Activated B cell treated with CpG ODN at 0.5 μM for 24 hours (primary cell): ENCODE results near the gene VILL. TPM values are rescaled to one million over a fixed set of nuclear protein-coding genes. Genes with fewer than 3 reads are reported as not detected.
A peak's percentile ranks its signal among the peaks of the same experiment; 100 is the strongest.

Experiments used
- ATAC-seq: fragments of 200-7000 bp; cut with Tn5 transposase; one replicate; pipeline ENCODE4 v1.10.0; 2021; ENCODE audit warnings: low read depth, mild to moderate bottlenecking, moderate library complexity
- CTCF ChIA-PET: fragments of 350-600 bp; sonication (Branson Sonifier 250); formaldehyde crosslinking; loops from one replicate; lab custom pipeline; 2021; ENCODE audit warnings: antibody characterized with exemption; lab: Charles Lee
- POLR2A ChIA-PET: fragments of 350-600 bp; sonication (Branson Sonifier 250); formaldehyde crosslinking; loops from one replicate; lab custom pipeline; 2021; ENCODE audit warnings: antibody characterized with exemption; lab: Charles Lee
- DNase-seq: peaks from one replicate; pipeline ENCODE4 v3.0.0; 2022
- H3K27ac Mint-ChIP-seq: one replicate; pipeline ENCODE4 v1.8.0; 2020; ENCODE audit warnings: mixed read lengths
- H3K27me3 Mint-ChIP-seq: one replicate; pipeline ENCODE4 v1.8.0; 2021; ENCODE audit warnings: mixed read lengths
- H3K36me3 Mint-ChIP-seq: one replicate; pipeline ENCODE4 v1.8.0; 2021; ENCODE audit warnings: low read depth, mixed read lengths
- H3K4me1 Mint-ChIP-seq: one replicate; pipeline ENCODE4 v1.8.0; 2021; ENCODE audit warnings: mixed read lengths
- H3K4me3 Mint-ChIP-seq: one replicate; pipeline ENCODE4 v1.8.0; 2020; ENCODE audit warnings: mild to moderate bottlenecking, mixed read lengths
- H3K9me3 Mint-ChIP-seq: one replicate; pipeline ENCODE4 v1.8.0; 2020; ENCODE audit warnings: mixed read lengths
- CTCF ChIP-seq: fragments of 200-600 bp; IDR thresholded peaks from one replicate; pipeline ENCODE4 v1.8.0; 2022; ENCODE audit warnings: antibody characterized with exemption, mild to moderate bottlenecking
- intact Hi-C: fragments of 100-400 bp; cut with micrococcal nuclease; formaldehyde crosslinking; loops from one replicate; pipeline ENCODE4 v1.15.1; 2024
- total RNA-seq: library from RNA; stranded (reverse); gene quantifications from 2 replicates; pipeline ENCODE4 v1.2.3, GENCODE V29; 2022

Gene VILL
- total RNA-seq, 1 donor from 2014 or later, result 21.6 TPM

- ChIA-PET CTCF (interaction anchor here (1.0 to 1.9 kb wide), 7 partner anchors 14 to 142 kb away, joined by 3 to 8 read pairs (median 3); partner anchors contain the start of gene DLEC1), POLR2A (interaction anchor here (0.6 to 2.3 kb wide), 3 partner anchors 42 to 499 kb away, joined by 3 to 8 read pairs (median 5); partner anchors contain the start of genes ACAA1 and DLEC1)
- intact Hi-C loops, result no loop called here
- H3K27ac Mint-ChIP-seq, result no peak overlapping the region
- peaks cover 53% of the 10 kb centered on the region for H3K4me1 Mint-ChIP-seq
- TF ChIP-seq CTCF, result no peak
- H3K9me3 Mint-ChIP-seq, result no peaks in the 10 kb centered on the region
- peaks cover 30% of the 10 kb centered on the region for H3K36me3 Mint-ChIP-seq
- DNase-seq, result peak; percentile 14
- no peaks in the 10 kb centered on the region for H3K27me3 Mint-ChIP-seq
- ATAC-seq, result no peak
- no peak overlapping the region for H3K4me3 Mint-ChIP-seq
Observed at GRCh38 chr3:37997342-37997741, 6.8 kb downstream of the VILL start.

- no peak for DNase-seq
- Mint-ChIP-seq H3K27me3 (no peaks in the 10 kb centered on the region), H3K36me3 (peaks cover 32% of the 10 kb centered on the region), H3K27ac (peak overlapping the region; percentile 94), H3K4me3 (no peak overlapping the region), H3K9me3 (no peaks in the 10 kb centered on the region), H3K4me1 (peaks cover 52% of the 10 kb centered on the region)
- POLR2A ChIA-PET, result interaction anchor here (0.6 to 2.3 kb wide), 2 partner anchors 41 to 499 kb away, joined by 3 to 8 read pairs; partner anchors contain the start of gene DLEC1
- intact Hi-C loops, result no loop called here
- ATAC-seq, result no peak
- no peak for TF ChIP-seq CTCF
- CTCF ChIA-PET, result interaction anchor here (1.4 to 1.9 kb wide), 4 partner anchors 14 to 42 kb away, joined by 3 to 8 read pairs (median 4); partner anchors contain the start of gene DLEC1
Observed at GRCh38 chr3:37997791-37998370, 7.3 kb downstream of the VILL start.

GRCh38 chr3:37999836-38000235 lies 9.2 kb downstream of the VILL start:
- Mint-ChIP-seq H3K27ac (no peak overlapping the region), H3K9me3 (no peaks in the 10 kb centered on the region), H3K27me3 (no peaks in the 10 kb centered on the region), H3K36me3 (peaks cover 34% of the 10 kb centered on the region), H3K4me1 (peaks cover 37% of the 10 kb centered on the region), H3K4me3 (no peak overlapping the region)
- POLR2A ChIA-PET, result no interaction called here
- no peak for TF ChIP-seq CTCF
- DNase-seq, result peak; percentile 13
- ATAC-seq, result no peak
- CTCF ChIA-PET, result no interaction called here
- intact Hi-C loops, result no loop called here

GRCh38 chr3:38000242-38000916 lies 9.8 kb downstream of the VILL start:
- Mint-ChIP-seq H3K27ac (no peak overlapping the region), H3K4me3 (no peak overlapping the region), H3K27me3 (no peaks in the 10 kb centered on the region), H3K4me1 (peaks cover 31% of the 10 kb centered on the region), H3K36me3 (peaks cover 38% of the 10 kb centered on the region), H3K9me3 (no peaks in the 10 kb centered on the region)
- no peak for TF ChIP-seq CTCF
- POLR2A ChIA-PET, result no interaction called here
- CTCF ChIA-PET, result interaction anchor here (1.0 to 4.0 kb wide), 3 partner anchors 26 to 39 kb away, joined by 3 to 25 read pairs (median 3); partner anchors contain the start of gene DLEC1
- no peak for ATAC-seq
- DNase-seq, result no peak
- intact Hi-C loops, result no loop called here

DNA sequence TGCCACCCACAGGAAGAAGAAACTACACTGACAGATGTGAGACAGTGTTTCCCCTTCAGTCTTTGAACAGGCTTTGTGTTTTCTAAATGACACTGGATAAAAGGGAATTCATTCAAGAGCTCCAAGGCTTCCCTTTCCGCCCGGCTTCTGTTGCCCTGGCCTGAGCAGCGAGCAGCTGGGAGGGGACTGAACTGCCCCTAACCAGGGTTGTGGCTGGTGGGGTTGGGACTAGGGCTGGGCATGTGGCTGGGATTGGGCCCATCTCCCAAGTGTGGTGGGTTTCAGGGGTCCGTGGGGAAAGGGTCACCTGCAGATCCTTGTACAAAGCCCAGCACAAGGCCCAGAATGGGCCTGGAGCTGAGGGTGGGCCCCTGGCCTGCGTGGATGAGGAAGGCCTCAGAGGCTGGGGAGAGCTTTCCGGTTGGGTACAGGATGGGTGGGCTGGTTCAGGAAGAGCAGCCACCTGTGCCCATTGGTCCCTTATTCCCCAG lies 10.4 kb downstream of the VILL start:
- intact Hi-C loops, result no loop called here
- no peak for ATAC-seq
- Mint-ChIP-seq H3K4me1 (peaks cover 27% of the 10 kb centered on the region), H3K4me3 (no peak overlapping the region), H3K9me3 (no peaks in the 10 kb centered on the region), H3K36me3 (peaks cover 37% of the 10 kb centered on the region), H3K27me3 (no peaks in the 10 kb centered on the region), H3K27ac (no peak overlapping the region)
- ChIA-PET CTCF (interaction anchor here (1.0 to 4.0 kb wide), 4 partner anchors 27 to 39 kb away, joined by 3 to 25 read pairs (median 3); partner anchors contain the start of gene DLEC1), POLR2A (no interaction called here)
- DNase-seq, result peak; percentile 14
- no peak for TF ChIP-seq CTCF
